B cell (primary cell): ENCODE data around the gene EVPL. TPM values are rescaled to one million over a fixed set of nuclear protein-coding genes. Genes with fewer than 3 reads are reported as not detected.

Experiments
- ATAC-seq: fragments of 200-7000 bp; cut with Tn5 transposase; one replicate; pipeline ENCODE4 v1.10.0; 2021; ENCODE audit warnings: low read depth, mild to moderate bottlenecking, moderate number of reproducible peaks, moderate library complexity
- CTCF ChIA-PET: fragments of 350-600 bp; sonication (Branson Sonifier 250); formaldehyde crosslinking; loops from one replicate; lab custom pipeline; 2021; ENCODE audit warnings: antibody characterized with exemption, inconsistent platforms; lab: Charles Lee
- POLR2A ChIA-PET: fragments of 350-600 bp; sonication (Branson Sonifier 250); formaldehyde crosslinking; loops from one replicate; lab custom pipeline; 2021; ENCODE audit warnings: antibody characterized with exemption; lab: Charles Lee
- DNase-seq: peaks from one replicate; pipeline ENCODE4 v3.0.0; 2013
- H2AFZ ChIP-seq: 2 replicates; pipeline ENCODE4 v1.6.1; 2012; ENCODE audit warnings: mild to moderate bottlenecking, low read depth, low read length; ENCODE audit not compliant: insufficient read depth, poor library complexity, severe bottlenecking
- H3K27ac ChIP-seq, 2 donors: 1 replicate in 1 of 2; 2 replicates in 1 of 2; pipeline ENCODE4 v1.5.1; 2012 to 2013; ENCODE audit warnings: low read length in 2 of 2, mild to moderate bottlenecking in 2 of 2, moderate library complexity in 1 of 2
- H3K27me3 ChIP-seq, 4 experiments: fragments of 200-600 bp in 1 of 4; sonication (generic) in 1 of 4; replicated peaks in 1 of 4; 1 replicate in 2 of 4; 2 replicates in 2 of 4; pipeline versions ENCODE4 v1.6.1 to v1.7.0; 2013 to 2016; ENCODE audit warnings: low read length in 3 of 4, mild to moderate bottlenecking in 2 of 4, mixed read lengths in 1 of 4, moderate library complexity in 1 of 4; ENCODE audit not compliant: insufficient read depth in 4 of 4, control insufficient read depth in 3 of 4; ENCODE audit errors: control extremely low read depth in 1 of 4
- H3K36me3 ChIP-seq, 2 experiments: replicated peaks in 1 of 2; 1 replicate in 1 of 2; 2 replicates in 1 of 2; pipeline versions ENCODE4 v1.6.1 to v1.7.1; 2013; ENCODE audit warnings: low read length in 1 of 2; ENCODE audit not compliant: insufficient read depth in 2 of 2, control insufficient read depth in 1 of 2; ENCODE audit errors: control extremely low read depth in 1 of 2, extremely low read depth in 1 of 2
- H3K4me1 ChIP-seq, 2 donors: fragments of 200-600 bp in 1 of 2; sonication (generic) in 1 of 2; 1 replicate in 1 of 2; 2 replicates in 1 of 2; pipeline versions ENCODE4 v1.5.1 to v1.6.1; 2013 to 2017; ENCODE audit warnings: low read length in 2 of 2; ENCODE audit not compliant: control insufficient read depth in 2 of 2, insufficient read depth in 2 of 2
- H3K4me2 ChIP-seq: replicated peaks from 2 replicates; pipeline ENCODE3; 2012; ENCODE audit warnings: mild to moderate bottlenecking, low read depth, low read length; ENCODE audit not compliant: poor library complexity, severe bottlenecking
- H3K4me3 ChIP-seq, 5 experiments: fragments of 200-600 bp in 1 of 5; sonication (generic) in 1 of 5; 1 replicate in 3 of 5; 2 replicates in 2 of 5; pipeline versions ENCODE4 v1.5.1 to v1.7.0; 2011 to 2016; ENCODE audit warnings: low read length in 4 of 5, mild to moderate bottlenecking in 4 of 5, low read depth in 2 of 5, control low read depth in 1 of 5, moderate library complexity in 1 of 5; ENCODE audit not compliant: insufficient read depth in 1 of 5; ENCODE audit errors: control extremely low read depth in 1 of 5, extremely low read depth in 1 of 5
- H3K79me2 ChIP-seq: fragments of 200-600 bp; sonication (generic); one replicate; pipeline ENCODE4 v1.6.0; 2016; ENCODE audit warnings: low read length; ENCODE audit not compliant: control insufficient read depth, insufficient read depth
- H3K9ac ChIP-seq: fragments of 200-600 bp; sonication (generic); 2 replicates; pipeline ENCODE4 v1.6.1; 2017; ENCODE audit warnings: mild to moderate bottlenecking, low read length, moderate library complexity
- H3K9me3 ChIP-seq, 3 donors: one replicate each; pipeline versions ENCODE4 v1.6.1 to v1.7.1; 2013; ENCODE audit warnings: low read length in 2 of 3; ENCODE audit not compliant: control insufficient read depth in 2 of 3, insufficient read depth in 1 of 3; ENCODE audit errors: control extremely low read depth in 1 of 3
- H4K20me1 ChIP-seq: 2 replicates; pipeline ENCODE4 v1.6.0; 2012; ENCODE audit warnings: mild to moderate bottlenecking, low read length; ENCODE audit not compliant: insufficient read depth, control insufficient read depth, poor library complexity, severe bottlenecking
- H3K27ac Mint-ChIP-seq: one replicate; pipeline ENCODE4 v1.8.0; 2021; ENCODE audit warnings: mixed read lengths
- H3K27me3 Mint-ChIP-seq: one replicate; pipeline ENCODE4 v1.8.0; 2021; ENCODE audit warnings: mixed read lengths
- H3K4me1 Mint-ChIP-seq: one replicate; pipeline ENCODE4 v1.8.0; 2021; ENCODE audit warnings: mixed read lengths
- H3K4me3 Mint-ChIP-seq: one replicate; pipeline ENCODE4 v1.8.0; 2021; ENCODE audit warnings: mixed read lengths
- H3K9me3 Mint-ChIP-seq: one replicate; pipeline ENCODE4 v1.8.0; 2022; ENCODE audit warnings: mixed read lengths; ENCODE audit not compliant: insufficient read depth
- CTCF ChIP-seq: fragments of 200-600 bp; IDR thresholded peaks from one replicate; pipeline ENCODE4 v1.8.0; 2022; ENCODE audit warnings: antibody characterized with exemption, mild to moderate bottlenecking
- EZH2 ChIP-seq: IDR thresholded peaks from 2 replicates; pipeline ENCODE4 v1.6.1; 2012; ENCODE audit warnings: borderline replicate concordance, low read depth, mild to moderate bottlenecking, moderate library complexity, low read length; ENCODE audit not compliant: insufficient read depth, poor library complexity, severe bottlenecking
- WGBS: methylation state at CpG from one replicate; pipeline ENCODE4 v1.1.5; 2013; ENCODE audit warnings: missing lambda C conversion rate; ENCODE audit not compliant: insufficient coverage; 5-methylcytosine and 5-hydroxymethylcytosine counted together
- intact Hi-C: fragments of 100-400 bp; cut with micrococcal nuclease; formaldehyde crosslinking; loops from one replicate; pipeline ENCODE4 v1.10.0; 2022
- polyA plus RNA-seq: library from polyadenylated mRNA; depleted of rRNA; stranded (reverse); fragments of >200 nt; gene quantifications from 2 replicates; pipeline ENCODE4 v1.2.3, GENCODE V29; 2012
- total RNA-seq, 2 donors: library from RNA; stranded (reverse); fragments of 120-200 nt in 1 of 2; gene quantifications; 1 replicate in 1 of 2; 2 replicates in 1 of 2; pipeline versions ENCODE4 v1.2.3 to v1.2.4, GENCODE V29; 2013 to 2022

Gene EVPL
- total and polyA plus RNA-seq, 2 donors (not counting 1 experiment from before 2014, with no cell fraction given): not detected

- Mint-ChIP-seq H3K27ac (no peak overlapping the region), H3K27me3 (no peaks in the 10 kb centered on the region), H3K4me3 (no peak overlapping the region), H3K9me3 (no peaks in the 10 kb centered on the region), H3K4me1 (no peaks in the 10 kb centered on the region)
- Histone ChIP-seq H3K79me2 (no peaks in the 10 kb centered on the region), H3K4me2 (no peak overlapping the region), H3K27me3 (no peaks in the 10 kb centered on the region), H3K4me3 (no peak overlapping the region), H2AFZ (no peak overlapping the region), H3K9ac (no peak overlapping the region), H3K27ac (no peak overlapping the region), H4K20me1 (no peaks in the 10 kb centered on the region), H3K9me3 (no peaks in the 10 kb centered on the region), H3K4me1 (no peaks in the 10 kb centered on the region), H3K36me3 (no peaks in the 10 kb centered on the region)
- ATAC-seq (no peak), DNase-seq (no peak)
- ChIA-PET POLR2A (no interaction called here), CTCF (interaction anchor here (0.8 to 1.0 kb wide), 3 partner anchors 9 to 600 kb away, joined by 3 read pairs; no protein-coding TSS in a partner anchor)
- intact Hi-C loops: no loop called here
- 87% methylated on average over 7 of the region's 9 CpGs for WGBS
- no peak for TF ChIP-seq EZH2
- no peak for TF ChIP-seq CTCF
These were observed 3.2 kb downstream of the EVPL start for GRCh38 chr17:76023900-76024237.

- no peak overlapping the region for H3K4me3 Mint-ChIP-seq
- Histone ChIP-seq H4K20me1 (no peaks in the 10 kb centered on the region), H3K79me2 (no peaks in the 10 kb centered on the region), H3K9me3 (no peaks in the 10 kb centered on the region), H3K9ac (no peak overlapping the region), H3K36me3 (no peaks in the 10 kb centered on the region), H3K4me1 (no peaks in the 10 kb centered on the region), H3K4me2 (no peak overlapping the region), H3K4me3 (no peak overlapping the region), H2AFZ (no peak overlapping the region), H3K27me3 (no peaks in the 10 kb centered on the region), H3K27ac (no peak overlapping the region)
- intact Hi-C loops: no loop called here
- no peaks in the 10 kb centered on the region for H3K9me3 Mint-ChIP-seq
- no peak overlapping the region for H3K27ac Mint-ChIP-seq
- no peak for DNase-seq
- no peak for TF ChIP-seq EZH2
- no peak for TF ChIP-seq CTCF
- ChIA-PET CTCF (interaction anchor here (0.7 to 1.1 kb wide), 5 partner anchors 9 to 601 kb away, joined by 3 to 4 read pairs (median 3); no protein-coding TSS in a partner anchor), POLR2A (no interaction called here)
- H3K4me1 Mint-ChIP-seq: no peaks in the 10 kb centered on the region
- no peak for ATAC-seq
- no peaks in the 10 kb centered on the region for H3K27me3 Mint-ChIP-seq
- WGBS: 91% methylated on average over 27 of the region's 28 CpGs
These were observed 3.9 kb downstream of the EVPL start for GRCh38 chr17:76022973-76023899.
